HFFc6 (cell line): ENCODE measurements around the gene RNF26. TPM values are rescaled to one million over a fixed set of nuclear protein-coding genes. Genes with fewer than 3 reads are reported as not detected.

Experiments
- DNase-seq: peaks from one replicate; pipeline ENCODE4 v3.0.0-alpha.2; 2018
- H3K27ac Mint-ChIP-seq: 2 replicates; pipeline ENCODE4 v1.8.0; 2020; ENCODE audit warnings: mild to moderate bottlenecking, mixed read lengths
- H3K27me3 Mint-ChIP-seq: 2 replicates; pipeline ENCODE4 v1.8.0; 2021; ENCODE audit warnings: mild to moderate bottlenecking, moderate library complexity, mixed read lengths; ENCODE audit not compliant: insufficient read depth
- H3K36me3 Mint-ChIP-seq: 2 replicates; pipeline ENCODE4 v1.8.0; 2021; ENCODE audit warnings: low read depth, mixed read lengths
- H3K4me1 Mint-ChIP-seq: 2 replicates; pipeline ENCODE4 v1.8.0; 2020; ENCODE audit warnings: low read depth, mixed read lengths
- H3K4me3 Mint-ChIP-seq: 2 replicates; pipeline ENCODE4 v1.8.0; 2020; ENCODE audit warnings: mild to moderate bottlenecking, moderate library complexity, mixed read lengths
- H3K9me3 Mint-ChIP-seq: 2 replicates; pipeline ENCODE4 v1.8.0; 2020; ENCODE audit warnings: mild to moderate bottlenecking, mixed read lengths
- CTCF ChIP-seq: fragments of 200-600 bp; sonication (generic); IDR thresholded peaks from 2 replicates; pipeline ENCODE4 v1.5.0; 2021; ENCODE audit warnings: antibody characterized with exemption, mild to moderate bottlenecking
- total RNA-seq, 6 experiments: library from RNA; stranded (reverse); fragmentation: NEBNext Ultra II Directional; extraction: Animal tissue kit (Norgen Biotek cat#: 25700); gene quantifications; 2 replicates in 1 of 6; 3 replicates in 5 of 6; pipeline ENCODE4 v1.2.3, GENCODE V29; 2021

The RNF26 gene
- total RNA-seq, 6 experiments from 2014 or later: 48.6 to 63.5 (median 52.7) TPM

GRCh38 chr11:119322921-119323531 lies 11.3 kb upstream of the RNF26 start:
- Mint-ChIP-seq H3K9me3 (no peaks in the 10 kb centered on the region), H3K27me3 (peaks cover 3% of the 10 kb centered on the region; the same call in 1 of the 2 replicates), H3K4me3 (no peak overlapping the region), H3K36me3 (no peaks in the 10 kb centered on the region), H3K27ac (no peak overlapping the region), H3K4me1 (peaks cover 20% of the 10 kb centered on the region)
- TF ChIP-seq CTCF: no peak
- DNase-seq: no peak

GRCh38 chr11:119323532-119324033 lies 10.7 kb upstream of the RNF26 start:
- H3K4me3 Mint-ChIP-seq: no peak overlapping the region
- TF ChIP-seq CTCF: peak; percentile 91
- no peaks in the 10 kb centered on the region for H3K36me3 Mint-ChIP-seq
- H3K27me3 Mint-ChIP-seq: peaks cover 3% of the 10 kb centered on the region; the same call in 1 of the 2 replicates
- H3K9me3 Mint-ChIP-seq: no peaks in the 10 kb centered on the region
- DNase-seq: peak; percentile 43
- H3K4me1 Mint-ChIP-seq: peaks cover 17% of the 10 kb centered on the region
- H3K27ac Mint-ChIP-seq: no peak overlapping the region

- Mint-ChIP-seq H3K9me3 (no peaks in the 10 kb centered on the region), H3K4me3 (no peak overlapping the region), H3K27ac (no peak overlapping the region), H3K36me3 (no peaks in the 10 kb centered on the region), H3K4me1 (peaks cover 11% of the 10 kb centered on the region), H3K27me3 (peaks cover 7% of the 10 kb centered on the region)
- DNase-seq: no peak
- TF ChIP-seq CTCF: no peak
These were observed 10.1 kb upstream of the RNF26 start for GRCh38 chr11:119324189-119324588.

- H3K4me1 Mint-ChIP-seq: peaks cover 6% of the 10 kb centered on the region
- H3K9me3 Mint-ChIP-seq: no peaks in the 10 kb centered on the region
- H3K4me3 Mint-ChIP-seq: no peak overlapping the region
- no peak for TF ChIP-seq CTCF
- no peaks in the 10 kb centered on the region for H3K36me3 Mint-ChIP-seq
- no peak for DNase-seq
- H3K27me3 Mint-ChIP-seq: peaks cover 12% of the 10 kb centered on the region; the same call in 1 of the 2 replicates
- no peak overlapping the region for H3K27ac Mint-ChIP-seq
These were observed 5.0 kb upstream of the RNF26 start for GRCh38 chr11:119329320-119329719.

- H3K4me1 Mint-ChIP-seq: peaks cover 11% of the 10 kb centered on the region
- H3K36me3 Mint-ChIP-seq: 0 out of 2 replicates have a peak, but pooled peaks cover 7% of the 10 kb centered on the region
- no peak for TF ChIP-seq CTCF
- no peak for DNase-seq
- H3K4me3 Mint-ChIP-seq: no peak overlapping the region
- no peaks in the 10 kb centered on the region for H3K9me3 Mint-ChIP-seq
- H3K27me3 Mint-ChIP-seq: peaks cover 12% of the 10 kb centered on the region; the same call in 1 of the 2 replicates
- H3K27ac Mint-ChIP-seq: no peak overlapping the region
These were observed 4.1 kb upstream of the RNF26 start for GRCh38 chr11:119330237-119330636.
